SK-N-SH (cell line): ENCODE data around the gene PPY.

Experiments
- EP300 ChIP-seq, 2 experiments: IDR thresholded peaks; 2 replicates each; pipeline versions ENCODE4 v1.4.0 to v1.6.1; 2012; ENCODE audit warnings: borderline replicate concordance in 1 of 2, low read depth in 1 of 2, low read length in 1 of 2
- FOXJ3 ChIP-seq: sonication (generic); formaldehyde crosslinking; IDR thresholded peaks from 2 replicates; pipeline ENCODE4 v1.5.1; 2020; ENCODE audit warnings: mild to moderate bottlenecking, missing genetic modification reagents
- GABPA ChIP-seq: IDR thresholded peaks from 2 replicates; pipeline ENCODE4 v1.4.0; 2012; ENCODE audit warnings: low read depth, mild to moderate bottlenecking
- MXI1 ChIP-seq: IDR thresholded peaks from 2 replicates; pipeline ENCODE4 v1.6.1; 2012; ENCODE audit warnings: mild to moderate bottlenecking, low read depth, low read length, improper control_type of control experiment
- POLR2AphosphoS5 ChIP-seq: IDR thresholded peaks from 2 replicates; pipeline ENCODE4 v1.6.1; 2012; ENCODE audit warnings: low read depth, low read length
- SIN3A ChIP-seq: IDR thresholded peaks from 2 replicates; pipeline ENCODE4 v1.6.1; 2012; ENCODE audit warnings: low read depth, mild to moderate bottlenecking, low read length, moderate library complexity, borderline replicate concordance
- TAF1 ChIP-seq: IDR thresholded peaks from 2 replicates; pipeline ENCODE4 v1.6.1; 2012; ENCODE audit warnings: low read depth, mild to moderate bottlenecking, low read length, moderate library complexity, borderline replicate concordance
- TF ChIP-seq, protein P1 (sequence below): fragments of 200-600 bp; sonication (generic); IDR thresholded peaks from 2 replicates; pipeline ENCODE4 v1.6.1; 2017; ENCODE audit warnings: antibody characterized with exemption, mild to moderate bottlenecking, moderate library complexity

- TF ChIP-seq, protein P1, sequence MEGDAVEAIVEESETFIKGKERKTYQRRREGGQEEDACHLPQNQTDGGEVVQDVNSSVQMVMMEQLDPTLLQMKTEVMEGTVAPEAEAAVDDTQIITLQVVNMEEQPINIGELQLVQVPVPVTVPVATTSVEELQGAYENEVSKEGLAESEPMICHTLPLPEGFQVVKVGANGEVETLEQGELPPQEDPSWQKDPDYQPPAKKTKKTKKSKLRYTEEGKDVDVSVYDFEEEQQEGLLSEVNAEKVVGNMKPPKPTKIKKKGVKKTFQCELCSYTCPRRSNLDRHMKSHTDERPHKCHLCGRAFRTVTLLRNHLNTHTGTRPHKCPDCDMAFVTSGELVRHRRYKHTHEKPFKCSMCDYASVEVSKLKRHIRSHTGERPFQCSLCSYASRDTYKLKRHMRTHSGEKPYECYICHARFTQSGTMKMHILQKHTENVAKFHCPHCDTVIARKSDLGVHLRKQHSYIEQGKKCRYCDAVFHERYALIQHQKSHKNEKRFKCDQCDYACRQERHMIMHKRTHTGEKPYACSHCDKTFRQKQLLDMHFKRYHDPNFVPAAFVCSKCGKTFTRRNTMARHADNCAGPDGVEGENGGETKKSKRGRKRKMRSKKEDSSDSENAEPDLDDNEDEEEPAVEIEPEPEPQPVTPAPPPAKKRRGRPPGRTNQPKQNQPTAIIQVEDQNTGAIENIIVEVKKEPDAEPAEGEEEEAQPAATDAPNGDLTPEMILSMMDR: no peak
- TF ChIP-seq GABPA (no peak), EP300 (IDR thresholded peaks at IDR 0.05; ENCODE audit: borderline replicate concordance in 1 of 2, low read depth in 1 of 2, low read length in 1 of 2) (no peak), MXI1 (no peak), FOXJ3 (CRISPR knock-in tag) (no peak), SIN3A (no peak), POLR2AphosphoS5 (no peak), TAF1 (no peak)
Measured at GRCh38 chr17:43897831-43898230, 44.4 kb downstream of the PPY start.
